ENCODE results near the gene KLHL29. TPM values are rescaled to one million over a fixed set of nuclear protein-coding genes. Genes with fewer than 3 reads are reported as not detected.

The KLHL29 gene
- total RNA-seq, 4 donors from 2014 or later = 4.8 to 17.0 (median 10.5) TPM

GRCh38 chr2:23498943-23499342 lies 114.0 kb downstream of the KLHL29 start:
- no peaks in the 10 kb centered on the region for H3K27me3 ChIP-seq
- TF ChIP-seq CTCF (IDR thresholded peaks at IDR 0.05) (no peak), POLR2A (IDR thresholded peaks at IDR 0.05) (no peak)
- no peak overlapping the region for H3K27ac ChIP-seq
- intact Hi-C loops (cut with DNase I; ENCODE audit: low total_unique reads) = no loop called here
- no peaks in the 10 kb centered on the region for H3K36me3 ChIP-seq
- DNase-seq = no peak
- H3K4me1 ChIP-seq = no peaks in the 10 kb centered on the region
- no peaks in the 10 kb centered on the region for H3K9me3 ChIP-seq
- no peak overlapping the region for H3K4me3 ChIP-seq

- DNase-seq = no peak
- Histone ChIP-seq H3K4me3 (no peak overlapping the region), H3K4me1 (no peaks in the 10 kb centered on the region), H3K27me3 (no peaks in the 10 kb centered on the region), H3K9me3 (no peaks in the 10 kb centered on the region), H3K27ac (no peak overlapping the region), H3K36me3 (no peaks in the 10 kb centered on the region)
- TF ChIP-seq POLR2A (IDR thresholded peaks at IDR 0.05) (no peak), CTCF (IDR thresholded peaks at IDR 0.05) (no peak)
- intact Hi-C loops (cut with DNase I; ENCODE audit: low total_unique reads) = no loop called here
Observed at GRCh38 chr2:23499439-23499838, 114.5 kb downstream of the KLHL29 start.

GRCh38 chr2:23500836-23501235 lies 115.9 kb downstream of the KLHL29 start:
- Histone ChIP-seq H3K4me3 (no peak overlapping the region), H3K27me3 (no peaks in the 10 kb centered on the region), H3K27ac (no peak overlapping the region), H3K4me1 (no peaks in the 10 kb centered on the region), H3K36me3 (no peaks in the 10 kb centered on the region), H3K9me3 (no peaks in the 10 kb centered on the region)
- TF ChIP-seq POLR2A (IDR thresholded peaks at IDR 0.05) (no peak), CTCF (IDR thresholded peaks at IDR 0.05) (no peak)
- DNase-seq = no peak
- intact Hi-C loops (cut with DNase I; ENCODE audit: low total_unique reads) = no loop called here

GRCh38 chr2:23502096-23502495 lies 117.1 kb downstream of the KLHL29 start:
- no peaks in the 10 kb centered on the region for H3K36me3 ChIP-seq
- peak overlapping the region; percentile 28 to 44 for H3K27ac ChIP-seq
- intact Hi-C loops (cut with DNase I; ENCODE audit: low total_unique reads) = no loop called here
- no peaks in the 10 kb centered on the region for H3K9me3 ChIP-seq
- DNase-seq = no peak
- no peaks in the 10 kb centered on the region for H3K4me1 ChIP-seq
- no peak for TF ChIP-seq CTCF (IDR thresholded peaks at IDR 0.05)
- no peak for TF ChIP-seq POLR2A (IDR thresholded peaks at IDR 0.05)
- no peaks in the 10 kb centered on the region for H3K27me3 ChIP-seq
- H3K4me3 ChIP-seq = no peak overlapping the region

GRCh38 chr2:23503097-23503496 lies 118.1 kb downstream of the KLHL29 start:
- Histone ChIP-seq H3K4me1 (no peaks in the 10 kb centered on the region), H3K36me3 (no peaks in the 10 kb centered on the region), H3K27ac (no peak overlapping the region), H3K4me3 (no peak overlapping the region), H3K27me3 (no peaks in the 10 kb centered on the region), H3K9me3 (no peaks in the 10 kb centered on the region)
- no peak for DNase-seq
- intact Hi-C loops (cut with DNase I; ENCODE audit: low total_unique reads) = no loop called here
- TF ChIP-seq POLR2A (IDR thresholded peaks at IDR 0.05) (no peak), CTCF (IDR thresholded peaks at IDR 0.05) (no peak)
